ENCODE results near the gene AFAP1.

The AFAP1 gene

GRCh38 chr4:7956270-7956808, 16.7 kb upstream of the AFAP1 start:
- no peak overlapping the region for H3K4me3 ChIP-seq (replicated peaks; ENCODE audit: low read depth, low read length)
- TF ChIP-seq CTCF (IDR thresholded peaks at IDR 0.05; ENCODE audit: low read length, missing control alignments), result no peak
- peak; percentile 75 for DNase-seq (ENCODE audit: low read depth)

GRCh38 chr4:7955393-7955792, 15.7 kb upstream of the AFAP1 start:
- H3K4me3 ChIP-seq (replicated peaks; ENCODE audit: low read depth, low read length), result no peak overlapping the region
- no peak for DNase-seq (ENCODE audit: low read depth)
- no peak for TF ChIP-seq CTCF (IDR thresholded peaks at IDR 0.05; ENCODE audit: low read length, missing control alignments)

GRCh38 chr4:7952615-7953014, 13.0 kb upstream of the AFAP1 start:
- no peak for TF ChIP-seq CTCF (IDR thresholded peaks at IDR 0.05; ENCODE audit: low read length, missing control alignments)
- no peak overlapping the region for H3K4me3 ChIP-seq (replicated peaks; ENCODE audit: low read depth, low read length)
- DNase-seq (ENCODE audit: low read depth), result no peak

- no peak for DNase-seq (ENCODE audit: low read depth)
- no peak for TF ChIP-seq CTCF (IDR thresholded peaks at IDR 0.05; ENCODE audit: low read length, missing control alignments)
- H3K4me3 ChIP-seq (replicated peaks; ENCODE audit: low read depth, low read length), result no peak overlapping the region
These were observed 10.8 kb upstream of the AFAP1 start for GRCh38 chr4:7950301-7951092.

GRCh38 chr4:7949759-7950158, 10.1 kb upstream of the AFAP1 start:
- H3K4me3 ChIP-seq (replicated peaks; ENCODE audit: low read depth, low read length), result no peak overlapping the region
- TF ChIP-seq CTCF (IDR thresholded peaks at IDR 0.05; ENCODE audit: low read length, missing control alignments), result no peak
- DNase-seq (ENCODE audit: low read depth), result no peak

- no peak overlapping the region for H3K4me3 ChIP-seq (replicated peaks; ENCODE audit: low read depth, low read length)
- no peak for DNase-seq (ENCODE audit: low read depth)
- no peak for TF ChIP-seq CTCF (IDR thresholded peaks at IDR 0.05; ENCODE audit: low read length, missing control alignments)
These were observed 8.3 kb upstream of the AFAP1 start for GRCh38 chr4:7947927-7948326.

All from fibroblast of pulmonary artery (primary cell).